ENCODE results near the gene GPR158. TPM values are rescaled to one million over a fixed set of nuclear protein-coding genes. Genes with fewer than 3 reads are reported as not detected.

The GPR158 gene
- 9.0 and 12.2 TPM in 2 replicates for total RNA-seq (2021)
- Bru-seq, nascent RNA = percentile 44 among the genes with signal in this experiment
- percentile 43 among the genes with signal in this experiment for BruChase-seq, experiment 1, labeled RNA remaining after a 2-hour chase
- percentile 30 among the genes with signal in this experiment for BruChase-seq, experiment 2, labeled RNA remaining after a 6-hour chase
- long read RNA-seq, partial matches to known transcripts = 1 of 8 reads
- long read RNA-seq, other reads (novel, unspliced or antisense) = 7 of 8 reads

- H3K79me2 ChIP-seq (ENCODE audit: low read depth) = no peaks in the 10 kb centered on the region
- peak in 1 of 2 experiments; percentile 38 for DNase-seq
- peaks cover 4% of the 10 kb centered on the region; the same call in 1 of the 2 replicates for H3K27me3 ChIP-seq (ENCODE audit: insufficient read depth, low read depth)
- ChIA-PET CTCF (no interaction called here), POLR2A (ENCODE audit: unreplicated experiment) (no interaction called here)
- intact Hi-C loops (cut with micrococcal nuclease; ENCODE audit: unreplicated experiment) = no loop called here
- no peak for TF ChIP-seq CTCF (conservative IDR thresholded peaks at IDR 0.05)
- TF ChIP-seq EZH2 (IDR thresholded peaks at IDR 0.05; ENCODE audit: low read depth) = no peak
- no peaks in the 10 kb centered on the region for H3F3A ChIP-seq (ENCODE audit: insufficient read depth, low read depth)
- H4K20me1 ChIP-seq (ENCODE audit: insufficient read depth) = no peaks in the 10 kb centered on the region
- H3K4me3 ChIP-seq = no peak within 1 kb of the TSS
- no peaks in the 10 kb centered on the region for H3K9me2 ChIP-seq (ENCODE audit: insufficient read depth)
- H2AFZ ChIP-seq = no peak within 1 kb of the TSS
- H3K36me3 ChIP-seq (ENCODE audit: low read depth) = no peaks in the 10 kb centered on the region
- H3K4me1 ChIP-seq (replicated peaks; ENCODE audit: insufficient read depth) = no peaks in the 10 kb centered on the region
- H3K9me3 ChIP-seq (ENCODE audit: insufficient read depth, low read depth) = no peaks in the 10 kb centered on the region
- H3K4me2 ChIP-seq = no peak within 1 kb of the TSS
- H3K27ac ChIP-seq = no peak within 1 kb of the TSS
- no TSS peak for BruUV-seq (replicated peaks)
Measured at GRCh38 chr10:25174461-25175230, at the start of gene GPR158. TSS of gene GPR158 (plus strand) at chr10:25175001. CDS start at chr10:25175421, 420 bp downstream.

- Histone ChIP-seq H3K9me2 (ENCODE audit: insufficient read depth) (no peaks in the 10 kb centered on the region), H3K27ac (no peak overlapping the region), H3K9me3 (ENCODE audit: insufficient read depth, low read depth) (no peaks in the 10 kb centered on the region), H3K4me1 (replicated peaks; ENCODE audit: insufficient read depth) (no peaks in the 10 kb centered on the region), H3K4me2 (no peak overlapping the region), H3F3A (ENCODE audit: insufficient read depth, low read depth) (no peaks in the 10 kb centered on the region), H3K4me3 (no peak overlapping the region), H4K20me1 (ENCODE audit: insufficient read depth) (no peaks in the 10 kb centered on the region), H3K79me2 (ENCODE audit: low read depth) (no peaks in the 10 kb centered on the region), H2AFZ (no peak overlapping the region), H3K27me3 (ENCODE audit: insufficient read depth, low read depth) (no peaks in the 10 kb centered on the region), H3K36me3 (ENCODE audit: low read depth) (no peaks in the 10 kb centered on the region)
- TF ChIP-seq CTCF (conservative IDR thresholded peaks at IDR 0.05) (no peak), EZH2 (IDR thresholded peaks at IDR 0.05; ENCODE audit: low read depth) (no peak)
- no TSS peak for BruUV-seq (replicated peaks)
- DNase-seq = no peak
- intact Hi-C loops (cut with micrococcal nuclease; ENCODE audit: unreplicated experiment) = no loop called here
- CTCF ChIA-PET = no interaction called here
- POLR2A ChIA-PET (ENCODE audit: unreplicated experiment) = no interaction called here
Measured at GRCh38 chr10:25125201-25125611, 49.6 kb upstream of the GPR158 start.

GRCh38 chr10:25129592-25129991, 45.2 kb upstream of the GPR158 start:
- H3K9me3 ChIP-seq (ENCODE audit: insufficient read depth, low read depth) = no peaks in the 10 kb centered on the region
- DNase-seq = no peak
- no TSS peak for BruUV-seq (replicated peaks)
- ChIA-PET CTCF (interaction anchor here (0.6 kb wide), 1 partner anchor 9 kb away, joined by 3 read pairs; no protein-coding TSS in a partner anchor), POLR2A (ENCODE audit: unreplicated experiment) (no interaction called here)
- no peaks in the 10 kb centered on the region for H4K20me1 ChIP-seq (ENCODE audit: insufficient read depth)
- H3K4me1 ChIP-seq (replicated peaks; ENCODE audit: insufficient read depth) = no peaks in the 10 kb centered on the region
- H3F3A ChIP-seq (ENCODE audit: insufficient read depth, low read depth) = no peaks in the 10 kb centered on the region
- H3K27ac ChIP-seq = no peak overlapping the region
- intact Hi-C loops (cut with micrococcal nuclease; ENCODE audit: unreplicated experiment) = no loop called here
- TF ChIP-seq EZH2 (IDR thresholded peaks at IDR 0.05; ENCODE audit: low read depth) = no peak
- H3K9me2 ChIP-seq (ENCODE audit: insufficient read depth) = no peaks in the 10 kb centered on the region
- H3K27me3 ChIP-seq (ENCODE audit: insufficient read depth, low read depth) = no peaks in the 10 kb centered on the region
- H3K4me2 ChIP-seq = no peak overlapping the region
- no peaks in the 10 kb centered on the region for H3K79me2 ChIP-seq (ENCODE audit: low read depth)
- H3K36me3 ChIP-seq (ENCODE audit: low read depth) = no peaks in the 10 kb centered on the region
- no peak overlapping the region for H3K4me3 ChIP-seq
- H2AFZ ChIP-seq = no peak overlapping the region
